ENCODE results near the gene ARL14.

- TF ChIP-seq CTCF (IDR thresholded peaks at IDR 0.05): no peak
- no peak for TF ChIP-seq POLR2A (IDR thresholded peaks at IDR 0.05)
Measured at GRCh38 chr3:160661660-160662059, 15.3 kb upstream of the ARL14 start.

All from adrenal gland (tissue), 5 donors.